HEK293T (cell line): ENCODE data around the gene GTF2H2.

Experiments used
- ARNT ChIP-seq: fragments of 450-650 bp; IDR thresholded peaks from 2 replicates; pipeline ENCODE4 v1.6.1; 2017; ENCODE audit warnings: mild to moderate bottlenecking
- BHLHE40 ChIP-seq: fragments of 450-650 bp; IDR thresholded peaks from 2 replicates; pipeline ENCODE4 v1.6.1; 2016; ENCODE audit warnings: mild to moderate bottlenecking, moderate library complexity, borderline replicate concordance
- ELF4 ChIP-seq: fragments of 450-650 bp; IDR thresholded peaks from 2 replicates; pipeline ENCODE4 v1.6.1; 2017; ENCODE audit warnings: antibody characterized with exemption
- FOXA1 ChIP-seq: fragments of 450-650 bp; IDR thresholded peaks from 2 replicates; pipeline ENCODE4 v1.6.1; 2016; ENCODE audit warnings: mild to moderate bottlenecking
- FOXM1 ChIP-seq: fragments of 450-650 bp; IDR thresholded peaks from 2 replicates; pipeline ENCODE4 v1.6.1; 2017; ENCODE audit warnings: mild to moderate bottlenecking, borderline replicate concordance
- L3MBTL2 ChIP-seq: fragments of 450-650 bp; conservative IDR thresholded peaks from 2 replicates; pipeline ENCODE4 v1.6.1; 2016; ENCODE audit warnings: mild to moderate bottlenecking
- PKNOX1 ChIP-seq: fragments of 450-650 bp; IDR thresholded peaks from 2 replicates; pipeline ENCODE4 v1.6.1; 2016
- SP1 ChIP-seq: fragments of 450-650 bp; IDR thresholded peaks from 2 replicates; pipeline ENCODE4 v1.6.1; 2017
- SUZ12 ChIP-seq: fragments of 450-650 bp; IDR thresholded peaks from 2 replicates; pipeline ENCODE4 v1.6.1; 2016; ENCODE audit warnings: mild to moderate bottlenecking
- ZNF384 ChIP-seq: fragments of 450-650 bp; IDR thresholded peaks from 2 replicates; pipeline ENCODE4 v1.6.1; 2016

GRCh38 chr5:71014176-71014575 lies 53.3 kb downstream of the GTF2H2 start:
- TF ChIP-seq FOXM1 (no peak), BHLHE40 (no peak), L3MBTL2 (no peak), FOXA1 (no peak), ZNF384 (no peak), SUZ12 (no peak), ARNT (no peak), ELF4 (no peak), PKNOX1 (no peak), SP1 (no peak)
